C4-2B (cell line): ENCODE results near the gene MYO15B.

Experiments used
- ZFX ChIP-seq: fragments of 450-650 bp; IDR thresholded peaks from 2 replicates; pipeline ENCODE4 v1.6.1; 2017
- TF ChIP-seq, protein P1 (sequence below): fragments of 450-650 bp; conservative IDR thresholded peaks from 2 replicates; pipeline ENCODE4 v1.5.1; 2017; ENCODE audit warnings: mild to moderate bottlenecking

DNA sequence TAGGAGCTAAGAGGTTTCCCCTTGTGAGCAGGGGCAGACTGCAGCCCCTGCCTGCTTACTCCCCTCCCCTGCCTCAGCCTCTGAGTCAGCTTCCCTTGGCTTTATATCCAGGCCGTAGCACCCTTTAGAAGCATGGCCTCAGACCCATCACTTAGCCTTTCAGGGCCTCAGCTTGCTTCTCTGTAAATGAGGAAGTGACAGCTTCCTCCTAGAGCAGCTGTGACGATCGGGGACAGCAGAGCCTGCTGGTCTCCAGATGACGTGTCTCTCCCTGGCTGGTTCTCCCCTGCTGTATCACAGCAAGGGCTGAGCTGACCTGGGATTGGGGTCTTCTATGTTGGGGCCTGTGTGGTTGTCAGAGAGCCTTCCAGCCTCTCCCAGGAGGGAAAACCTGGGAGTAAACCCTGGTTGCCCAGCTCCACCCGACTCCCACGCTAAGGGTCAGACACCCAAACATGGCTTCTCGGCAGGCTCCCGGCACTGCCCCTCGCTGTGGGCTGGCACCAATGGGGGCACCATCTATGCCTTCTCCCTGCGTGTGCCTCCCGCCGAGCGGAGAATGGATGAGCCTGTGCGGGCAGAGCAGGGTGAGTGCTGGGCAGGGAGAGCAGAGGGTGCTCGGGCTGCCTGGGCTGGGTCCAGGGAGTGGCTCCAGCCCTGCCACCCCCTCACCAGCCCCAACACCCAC, 16.3 kb upstream of the MYO15B start:
- TF ChIP-seq, protein P1, sequence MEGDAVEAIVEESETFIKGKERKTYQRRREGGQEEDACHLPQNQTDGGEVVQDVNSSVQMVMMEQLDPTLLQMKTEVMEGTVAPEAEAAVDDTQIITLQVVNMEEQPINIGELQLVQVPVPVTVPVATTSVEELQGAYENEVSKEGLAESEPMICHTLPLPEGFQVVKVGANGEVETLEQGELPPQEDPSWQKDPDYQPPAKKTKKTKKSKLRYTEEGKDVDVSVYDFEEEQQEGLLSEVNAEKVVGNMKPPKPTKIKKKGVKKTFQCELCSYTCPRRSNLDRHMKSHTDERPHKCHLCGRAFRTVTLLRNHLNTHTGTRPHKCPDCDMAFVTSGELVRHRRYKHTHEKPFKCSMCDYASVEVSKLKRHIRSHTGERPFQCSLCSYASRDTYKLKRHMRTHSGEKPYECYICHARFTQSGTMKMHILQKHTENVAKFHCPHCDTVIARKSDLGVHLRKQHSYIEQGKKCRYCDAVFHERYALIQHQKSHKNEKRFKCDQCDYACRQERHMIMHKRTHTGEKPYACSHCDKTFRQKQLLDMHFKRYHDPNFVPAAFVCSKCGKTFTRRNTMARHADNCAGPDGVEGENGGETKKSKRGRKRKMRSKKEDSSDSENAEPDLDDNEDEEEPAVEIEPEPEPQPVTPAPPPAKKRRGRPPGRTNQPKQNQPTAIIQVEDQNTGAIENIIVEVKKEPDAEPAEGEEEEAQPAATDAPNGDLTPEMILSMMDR: no peak
- no peak for TF ChIP-seq ZFX
